ENCODE data around the gene CHD1. TPM values are rescaled to one million over a fixed set of nuclear protein-coding genes. Genes with fewer than 3 reads are reported as not detected.

Gene CHD1
- total and polyA plus RNA-seq, 2 of the 13 experiments (the other 11 are each of a cell fraction or from before 2014, with no cell fraction given) = 22.8 to 55.9 TPM

DNA sequence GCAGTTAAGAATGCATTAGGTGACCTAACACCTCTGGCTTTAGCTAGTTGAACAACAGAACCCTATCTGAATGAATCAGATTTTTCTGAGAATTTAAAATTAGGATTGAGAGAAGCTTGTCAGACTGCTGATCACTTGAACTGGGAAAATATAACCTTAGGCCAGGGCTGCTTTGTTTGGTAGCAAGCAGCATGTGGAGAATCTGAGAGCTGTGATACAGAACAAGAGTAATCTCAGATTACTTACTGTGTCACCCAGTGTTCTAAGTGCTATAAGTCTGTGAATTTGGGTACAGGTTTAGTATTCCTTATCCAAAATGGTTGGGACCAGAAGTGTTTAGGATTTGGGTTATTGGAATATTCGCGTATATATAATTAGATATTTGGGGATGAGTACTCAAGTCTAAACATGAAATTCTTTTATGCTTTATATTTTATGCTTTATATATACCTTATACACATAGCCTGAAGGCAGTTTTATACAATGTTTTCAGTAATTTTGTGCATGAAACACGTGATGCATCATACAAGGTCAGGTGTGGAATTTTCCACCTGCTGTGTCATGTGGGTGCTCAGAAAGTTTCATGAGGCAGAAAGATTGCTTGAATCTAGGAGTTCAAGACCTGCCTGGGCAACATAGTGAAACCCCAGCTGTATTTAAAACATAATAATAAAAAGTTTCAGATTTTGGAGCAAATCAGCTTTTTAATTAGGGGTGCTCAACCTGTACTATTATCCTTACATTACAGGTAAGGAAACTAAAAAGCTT lies 8.3 kb upstream of the CHD1 start (continued):
- TF ChIP-seq, protein P1, sequence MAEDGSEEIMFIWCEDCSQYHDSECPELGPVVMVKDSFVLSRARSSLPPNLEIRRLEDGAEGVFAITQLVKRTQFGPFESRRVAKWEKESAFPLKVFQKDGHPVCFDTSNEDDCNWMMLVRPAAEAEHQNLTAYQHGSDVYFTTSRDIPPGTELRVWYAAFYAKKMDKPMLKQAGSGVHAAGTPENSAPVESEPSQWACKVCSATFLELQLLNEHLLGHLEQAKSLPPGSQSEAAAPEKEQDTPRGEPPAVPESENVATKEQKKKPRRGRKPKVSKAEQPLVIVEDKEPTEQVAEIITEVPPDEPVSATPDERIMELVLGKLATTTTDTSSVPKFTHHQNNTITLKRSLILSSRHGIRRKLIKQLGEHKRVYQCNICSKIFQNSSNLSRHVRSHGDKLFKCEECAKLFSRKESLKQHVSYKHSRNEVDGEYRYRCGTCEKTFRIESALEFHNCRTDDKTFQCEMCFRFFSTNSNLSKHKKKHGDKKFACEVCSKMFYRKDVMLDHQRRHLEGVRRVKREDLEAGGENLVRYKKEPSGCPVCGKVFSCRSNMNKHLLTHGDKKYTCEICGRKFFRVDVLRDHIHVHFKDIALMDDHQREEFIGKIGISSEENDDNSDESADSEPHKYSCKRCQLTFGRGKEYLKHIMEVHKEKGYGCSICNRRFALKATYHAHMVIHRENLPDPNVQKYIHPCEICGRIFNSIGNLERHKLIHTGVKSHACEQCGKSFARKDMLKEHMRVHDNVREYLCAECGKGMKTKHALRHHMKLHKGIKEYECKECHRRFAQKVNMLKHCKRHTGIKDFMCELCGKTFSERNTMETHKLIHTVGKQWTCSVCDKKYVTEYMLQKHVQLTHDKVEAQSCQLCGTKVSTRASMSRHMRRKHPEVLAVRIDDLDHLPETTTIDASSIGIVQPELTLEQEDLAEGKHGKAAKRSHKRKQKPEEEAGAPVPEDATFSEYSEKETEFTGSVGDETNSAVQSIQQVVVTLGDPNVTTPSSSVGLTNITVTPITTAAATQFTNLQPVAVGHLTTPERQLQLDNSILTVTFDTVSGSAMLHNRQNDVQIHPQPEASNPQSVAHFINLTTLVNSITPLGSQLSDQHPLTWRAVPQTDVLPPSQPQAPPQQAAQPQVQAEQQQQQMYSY (CRISPR knock-in tag; IDR thresholded peaks at IDR 0.05) = no peak
- TF ChIP-seq, protein P2, sequence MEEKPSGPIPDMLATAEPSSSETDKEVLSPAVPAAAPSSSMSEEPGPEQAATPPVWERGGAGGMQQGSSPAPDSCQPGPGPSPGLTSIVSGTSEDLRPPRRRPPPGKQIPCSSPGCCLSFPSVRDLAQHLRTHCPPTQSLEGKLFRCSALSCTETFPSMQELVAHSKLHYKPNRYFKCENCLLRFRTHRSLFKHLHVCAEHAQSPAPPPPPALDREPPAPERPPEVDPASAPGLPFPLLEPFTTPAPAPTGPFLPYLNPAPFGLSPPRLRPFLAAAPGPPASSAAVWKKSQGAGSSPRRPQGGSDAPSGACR (CRISPR knock-in tag; IDR thresholded peaks at IDR 0.05) = no peak
- TF ChIP-seq ARNTL (CRISPR knock-in tag; IDR thresholded peaks at IDR 0.05) (no peak), GATA4 (IDR thresholded peaks at IDR 0.05; ENCODE audit: borderline replicate concordance, low read depth) (no peak), ISX (CRISPR knock-in tag; conservative IDR thresholded peaks at IDR 0.05) (no peak), TEAD2 (CRISPR knock-in tag; IDR thresholded peaks at IDR 0.05) (no peak)

DNA sequence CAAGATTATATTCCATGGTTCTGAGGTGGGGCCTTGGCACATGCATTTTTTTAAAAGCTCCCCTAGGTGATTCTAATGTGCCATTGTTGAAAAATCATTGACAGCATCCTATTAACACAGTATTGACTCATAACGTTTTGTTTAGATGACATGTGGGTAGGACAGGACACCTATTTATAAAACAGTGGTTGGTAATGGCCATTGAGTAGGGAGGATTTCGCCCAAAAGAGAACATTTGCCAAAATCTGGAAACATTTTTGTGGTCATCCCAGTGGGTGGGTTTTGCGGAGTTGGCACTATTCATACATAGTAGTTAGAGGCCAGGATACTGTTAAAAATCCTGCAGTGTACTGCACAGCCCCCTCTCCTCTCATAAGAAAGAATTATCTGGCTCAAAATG lies 6.4 kb upstream of the CHD1 start:
- H3K4me1 ChIP-seq (ENCODE audit: insufficient read depth, low read length) = peaks cover 26% of the 10 kb centered on the region
- POLR2A ChIA-PET = no interaction called here
- no TSS peak for BruUV-seq (replicated peaks)
- no peak overlapping the region for H3K4me3 ChIP-seq (replicated peaks in 1 of 3; ENCODE audit: insufficient read depth in 1 of 3, low read depth in 2 of 3, low read length in 3 of 3)
- CTCF ChIA-PET (ENCODE audit: low intra/inter-chr PET ratio, low total read pairs) = no interaction called here
- H3K9ac ChIP-seq (ENCODE audit: insufficient read depth, low read depth, low read length) = no peak overlapping the region
- H4K20me1 ChIP-seq (ENCODE audit: insufficient read depth, low read length) = no peaks in the 10 kb centered on the region
- in situ Hi-C loops (cut with HindIII; ENCODE audit: extremely low pct_ligation_motif_present, low pct_unique_long_range_greater_than_20kb) (no loop called here), intact Hi-C loops (cut with micrococcal nuclease; ENCODE audit: unreplicated experiment) (no loop called here)
- 95% methylated on average over 3 of the region's 3 CpGs for WGBS (ENCODE audit: low lambda C conversion rate)
- H2AFZ ChIP-seq (ENCODE audit: low read length) = no peak overlapping the region
- no peak for ATAC-seq
- H3K27me3 ChIP-seq (ENCODE audit: control insufficient read depth in 1 of 2, insufficient read depth in 2 of 2, low read length in 2 of 2) = no peaks in the 10 kb centered on the region
- H3K27ac ChIP-seq (ENCODE audit: extremely low read length, insufficient read depth, low read length) = no peak overlapping the region
- no peaks in the 10 kb centered on the region for H3K36me3 ChIP-seq (replicated peaks in 1 of 2; ENCODE audit: control insufficient read depth in 1 of 2, insufficient read depth in 2 of 2, low read length in 2 of 2)
- no peak overlapping the region for H3K4me2 ChIP-seq (ENCODE audit: low read depth, low read length)
- peaks cover 7% of the 10 kb centered on the region for H3K79me2 ChIP-seq (ENCODE audit: insufficient read depth, low read length)
- DNase-seq (ENCODE audit: low spot score) = no peak
- no peak for FAIRE-seq
- H3K9me3 ChIP-seq (ENCODE audit: low read length) = no peaks in the 10 kb centered on the region
- TF ChIP-seq ZNF562 (CRISPR knock-in tag; IDR thresholded peaks at IDR 0.05; ENCODE audit: borderline replicate concordance) = no peak
- TF ChIP-seq, protein P3, sequence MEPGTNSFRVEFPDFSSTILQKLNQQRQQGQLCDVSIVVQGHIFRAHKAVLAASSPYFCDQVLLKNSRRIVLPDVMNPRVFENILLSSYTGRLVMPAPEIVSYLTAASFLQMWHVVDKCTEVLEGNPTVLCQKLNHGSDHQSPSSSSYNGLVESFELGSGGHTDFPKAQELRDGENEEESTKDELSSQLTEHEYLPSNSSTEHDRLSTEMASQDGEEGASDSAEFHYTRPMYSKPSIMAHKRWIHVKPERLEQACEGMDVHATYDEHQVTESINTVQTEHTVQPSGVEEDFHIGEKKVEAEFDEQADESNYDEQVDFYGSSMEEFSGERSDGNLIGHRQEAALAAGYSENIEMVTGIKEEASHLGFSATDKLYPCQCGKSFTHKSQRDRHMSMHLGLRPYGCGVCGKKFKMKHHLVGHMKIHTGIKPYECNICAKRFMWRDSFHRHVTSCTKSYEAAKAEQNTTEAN (CRISPR knock-in tag; conservative IDR thresholded peaks at IDR 0.05) = no peak
- no peak for TF ChIP-seq NFKBIZ (CRISPR knock-in tag; IDR thresholded peaks at IDR 0.05)
- no peak for TF ChIP-seq ZNF326 (CRISPR knock-in tag; IDR thresholded peaks at IDR 0.05; ENCODE audit: borderline replicate concordance)

Measured in HepG2 (cell line).